ENCODE data around the gene MEF2D.

GRCh38 chr1:156480411-156481192, 20.0 kb downstream of the MEF2D start:
- TF ChIP-seq POLR2AphosphoS5 (IDR thresholded peaks at IDR 0.05; ENCODE audit: low read depth, low read length) (no peak), POLR2A (IDR thresholded peaks at IDR 0.05; ENCODE audit: low read depth, low read length) (no peak)

Data from GM12892 (cell line).